NCI-H524 treated with DMSO at 0.1 percent for 48 hours (cell line): ENCODE measurements around the gene ELOB.
A peak's percentile ranks its signal among the peaks of the same experiment; 100 is the strongest.

ENCODE experiments used
- DNase-seq: peaks from one replicate; lab custom pipeline; 2025; lab: John Stamatoyannopoulos, UW

Gene ELOB

DNA sequence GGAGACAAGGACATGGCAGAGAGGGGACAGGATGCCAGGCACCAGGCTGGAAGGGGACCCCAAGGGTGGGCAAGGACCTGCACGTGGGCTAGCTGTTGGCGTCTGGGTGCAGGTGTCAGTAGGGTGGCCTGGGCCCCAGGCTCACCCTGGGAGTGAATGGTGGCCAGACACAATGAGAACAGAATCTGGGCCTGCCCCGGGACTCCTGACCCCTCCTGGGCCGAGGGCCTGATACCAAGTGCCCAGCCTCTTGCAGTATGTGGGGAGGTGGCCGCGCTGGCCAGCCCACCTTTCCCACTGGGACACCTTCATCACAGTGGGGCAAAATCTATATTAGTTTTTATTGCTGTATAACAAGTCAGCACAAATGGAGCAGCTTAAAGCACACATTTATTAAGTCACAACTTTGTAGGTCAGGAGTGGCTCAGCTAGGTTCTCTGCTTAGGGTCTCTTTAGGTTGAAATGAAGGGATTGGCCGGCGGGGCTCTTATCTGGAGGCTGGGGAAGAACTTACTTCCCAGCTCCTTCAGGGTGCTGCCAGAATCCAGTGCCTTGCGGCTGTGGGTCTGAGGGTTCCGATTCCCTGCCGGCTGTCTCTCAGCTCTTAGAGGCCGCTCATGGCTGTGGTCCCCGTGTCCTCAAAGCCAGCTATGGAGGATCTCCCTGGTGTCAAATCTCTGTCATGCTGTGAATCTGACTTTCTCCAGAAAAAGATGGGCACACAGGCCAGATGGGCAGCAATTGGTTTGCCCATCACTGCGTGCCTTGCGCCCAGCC is 6.7 kb upstream of the ELOB start:
- DNase-seq: no peak

DNA sequence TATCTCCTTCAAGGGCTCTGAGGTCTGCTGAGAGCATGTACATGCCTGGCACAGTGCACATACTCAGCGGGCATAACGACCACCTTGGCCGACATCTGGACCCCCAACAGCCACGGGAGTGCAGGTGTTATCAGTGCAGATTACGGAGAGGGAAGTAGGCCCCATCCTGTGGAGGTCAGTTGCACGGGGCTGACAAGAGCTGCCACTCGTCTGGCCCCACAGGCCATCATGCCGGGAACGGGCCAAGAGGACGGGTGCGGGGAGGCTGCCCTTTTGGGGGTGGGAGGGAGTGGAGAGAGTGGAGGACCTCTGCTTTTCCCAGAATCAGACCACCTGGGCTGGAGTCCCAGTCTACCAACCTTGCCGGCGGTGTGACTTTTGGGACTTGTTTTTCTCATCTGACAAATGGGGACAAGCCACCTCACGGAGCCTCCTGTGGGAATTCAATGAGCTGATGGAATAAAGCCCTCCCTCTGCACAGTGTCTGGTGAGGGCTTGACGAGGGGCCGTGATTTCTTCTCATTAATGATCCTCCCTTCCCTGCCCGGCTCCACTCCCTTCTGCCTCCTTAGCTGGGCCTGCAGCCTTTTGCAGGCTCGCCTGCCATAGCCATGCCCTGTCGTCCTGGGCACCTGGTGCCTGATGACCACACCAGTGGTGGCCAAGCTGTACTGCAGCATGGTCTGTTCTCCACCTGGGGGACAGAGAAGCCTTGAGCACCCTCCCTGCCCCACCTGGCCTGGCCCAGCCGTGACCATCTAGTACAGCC is 5.7 kb upstream of the ELOB start:
- no peak for DNase-seq

DNA sequence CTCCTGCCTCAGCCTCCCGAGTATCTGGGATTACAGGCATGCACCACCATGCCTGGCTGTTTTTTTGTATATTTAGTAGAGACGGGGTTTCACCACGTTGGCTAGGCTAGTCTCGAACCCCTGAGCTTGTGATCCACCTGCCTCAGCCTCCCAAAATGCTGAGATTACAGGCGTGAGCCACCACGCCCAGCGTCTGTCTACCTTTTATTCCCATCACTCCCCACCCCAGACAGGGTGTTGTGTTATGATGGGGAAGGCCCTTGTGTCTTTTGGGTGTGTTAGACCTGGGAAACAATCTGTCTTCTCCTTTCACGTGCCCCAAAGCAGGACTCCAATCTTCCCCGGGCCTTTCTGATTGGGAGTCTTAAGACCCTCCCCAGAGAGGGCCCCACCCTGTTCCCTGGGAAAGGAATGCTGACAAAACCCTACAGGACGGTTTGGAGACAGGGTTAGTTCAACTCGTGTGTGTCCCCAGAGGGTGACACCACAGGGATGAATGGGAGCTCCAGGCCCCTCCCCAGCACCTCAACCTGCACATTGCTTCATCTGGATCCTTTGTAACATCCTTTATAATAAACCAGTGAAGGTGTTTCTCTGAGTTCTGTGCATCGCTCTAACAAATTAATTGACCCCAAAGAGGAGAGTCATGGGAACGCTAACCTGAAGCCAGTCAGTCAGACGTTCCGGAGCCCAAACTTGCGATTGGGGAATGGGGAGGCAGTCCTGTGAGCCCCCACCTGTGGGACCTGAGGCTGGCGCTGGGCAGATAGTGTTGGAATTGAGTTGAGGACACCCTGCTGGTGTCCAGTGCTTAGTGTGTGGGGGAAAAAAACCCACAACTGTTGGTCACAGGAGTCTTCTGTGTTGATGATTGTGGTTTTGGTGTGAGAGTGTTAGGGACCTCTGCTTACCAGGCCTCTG is 3.2 kb upstream of the ELOB start:
- no peak for DNase-seq

DNA sequence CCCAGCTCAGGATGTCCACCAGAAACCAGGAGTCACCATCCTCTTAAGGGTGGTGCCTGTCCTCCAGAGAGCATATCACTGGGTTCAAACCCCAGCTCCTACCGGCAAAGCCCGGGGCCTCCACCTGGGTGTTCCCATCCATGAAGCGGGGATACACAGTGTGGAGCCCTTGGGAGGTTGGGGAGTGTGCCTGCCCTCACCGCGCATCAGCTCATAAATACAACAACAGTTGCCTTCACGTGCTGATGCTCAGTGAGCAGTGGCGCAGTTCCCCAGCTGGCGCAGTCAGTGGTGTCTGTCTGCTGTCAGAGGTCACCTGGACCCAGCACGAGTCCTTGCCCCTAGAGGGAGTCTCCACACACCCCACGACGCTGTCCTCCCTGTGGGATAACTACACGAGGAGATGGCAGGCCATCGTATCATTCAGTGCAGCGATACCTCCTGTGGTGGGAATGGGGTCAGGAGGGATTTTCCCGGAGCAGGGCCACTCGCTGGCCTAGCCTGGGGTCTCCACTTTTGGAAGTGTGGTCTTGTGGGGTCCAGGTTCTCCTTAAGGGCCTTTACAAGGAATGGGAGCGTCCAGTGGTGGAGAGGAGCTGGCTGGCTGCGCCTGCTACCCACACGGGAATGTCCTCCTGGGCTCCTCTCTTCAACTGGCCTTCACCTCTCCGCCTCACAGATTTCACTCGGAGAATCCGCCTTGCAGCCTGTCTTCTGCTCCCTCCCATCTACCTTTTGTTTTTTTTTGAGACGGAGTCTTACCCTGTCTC is 2.3 kb upstream of the ELOB start:
- DNase-seq: no peak

DNA sequence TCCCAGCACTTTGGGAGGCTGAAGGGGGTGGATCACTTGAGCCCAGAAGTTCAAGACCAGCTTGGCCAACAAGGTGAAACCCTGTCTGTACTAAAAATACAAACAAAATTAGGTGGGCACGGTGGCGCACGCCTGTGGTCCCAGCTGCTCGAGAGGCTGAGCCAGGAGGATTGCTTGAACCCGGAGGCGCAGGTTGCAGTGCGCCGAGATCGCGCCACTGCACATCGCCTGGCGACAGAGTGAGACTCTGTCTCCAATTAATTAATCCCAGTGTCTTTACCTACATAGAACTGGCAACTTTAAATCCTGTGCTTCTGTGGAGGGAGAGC is 1.5 kb upstream of the ELOB start:
- no peak for DNase-seq

DNA sequence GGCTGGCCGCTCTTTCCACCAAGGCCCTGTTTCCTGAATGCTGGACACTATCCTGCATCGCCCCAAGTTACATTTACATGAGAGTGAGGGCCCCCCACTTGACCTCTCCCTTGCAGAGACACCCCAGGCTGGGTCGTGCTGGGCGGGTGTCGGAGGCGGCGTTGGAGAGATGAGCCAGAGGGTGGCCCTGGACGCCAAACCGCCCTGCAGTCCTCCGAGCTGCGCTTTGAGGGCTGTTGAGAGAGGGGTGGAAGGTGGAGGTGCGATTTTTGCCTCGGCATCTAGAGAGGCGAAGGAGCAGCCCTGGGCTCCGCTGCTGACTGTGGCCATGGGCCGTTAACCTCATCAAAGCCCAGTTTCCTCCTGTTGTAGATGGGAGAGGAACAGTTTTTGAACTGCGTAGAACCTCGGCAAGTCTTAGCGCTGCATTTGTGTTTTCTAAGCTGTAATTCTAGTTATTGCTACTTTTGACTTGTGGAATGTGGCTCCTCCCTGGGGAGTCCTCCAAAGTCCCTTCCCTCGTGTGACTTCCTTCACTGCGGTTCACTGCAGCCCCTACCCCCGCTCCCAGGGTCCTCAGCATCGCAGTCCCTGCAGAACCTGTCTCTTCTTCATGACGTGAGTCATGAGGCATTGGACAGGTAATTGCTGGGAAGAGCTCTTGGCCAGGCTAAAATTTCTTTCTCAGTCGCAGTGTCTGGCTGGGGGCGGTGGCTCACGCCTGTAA is 986 bp upstream of the ELOB start:
- no peak for DNase-seq

DNA sequence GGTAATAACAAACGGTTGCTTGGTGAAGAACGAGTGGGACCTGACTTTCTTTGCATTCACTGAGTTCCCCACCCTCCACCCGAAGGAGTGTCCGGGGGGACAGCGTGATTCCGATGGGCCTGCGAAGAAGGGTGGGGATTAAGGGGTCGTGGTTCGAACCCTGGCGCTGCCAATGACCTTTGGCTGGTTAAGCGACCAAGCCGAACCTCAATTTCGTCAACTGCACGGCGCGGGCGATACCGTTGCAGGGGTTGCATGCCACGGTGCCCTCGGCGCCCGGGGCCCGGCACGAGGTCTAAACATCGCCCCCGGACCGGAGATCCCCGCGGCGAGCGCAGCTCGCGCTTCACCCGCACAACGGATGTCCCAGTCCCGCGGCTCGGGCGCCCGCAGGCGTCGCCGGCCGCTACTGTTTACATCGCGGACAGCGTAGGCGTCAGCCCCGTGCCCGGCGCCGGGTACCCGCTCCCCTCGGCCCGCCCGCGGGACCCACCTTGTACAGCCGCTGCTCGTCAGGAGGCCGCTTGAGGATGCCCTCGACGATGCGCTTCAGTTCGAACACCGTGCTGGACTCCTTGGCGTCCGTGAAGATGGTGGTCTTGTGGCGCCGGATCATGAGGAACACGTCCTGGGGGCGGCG is 460 bp downstream of the ELOB start:
- no peak for DNase-seq

DNA sequence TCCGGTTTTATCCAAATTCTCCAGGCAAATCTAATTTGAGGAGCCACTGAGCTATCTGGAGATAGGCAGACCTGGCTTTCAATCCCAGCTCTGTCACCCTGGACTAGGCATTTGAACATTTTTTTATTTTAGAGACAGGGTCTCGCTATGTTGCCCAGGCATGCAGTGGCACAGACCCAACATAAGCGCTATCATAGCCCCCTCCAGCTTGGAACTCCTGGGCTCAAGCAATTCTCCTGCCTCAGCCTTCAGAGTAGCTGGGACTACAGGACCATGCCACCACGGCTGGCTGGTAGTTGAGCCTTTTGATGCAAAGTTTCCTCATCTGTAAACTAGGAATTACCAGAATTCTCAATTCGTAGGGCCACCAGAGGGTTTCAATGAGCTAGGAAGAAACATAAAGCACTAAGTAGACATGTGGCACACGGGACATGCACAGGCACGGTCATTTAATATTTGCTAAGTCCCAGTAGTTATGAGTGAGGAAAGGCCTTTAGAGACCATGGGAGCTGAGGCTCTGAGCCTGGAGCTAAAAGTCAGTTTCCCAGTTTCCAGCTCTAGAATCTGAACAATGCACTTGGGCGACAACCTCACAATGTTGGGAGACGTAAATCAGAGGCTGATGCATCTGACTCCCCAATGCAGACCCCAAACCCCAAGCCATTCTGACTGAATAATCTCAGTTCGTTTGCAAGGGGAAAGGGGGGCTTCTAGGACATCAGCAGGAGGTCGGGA is 1.1 kb downstream of the ELOB start:
- DNase-seq: no peak

DNA sequence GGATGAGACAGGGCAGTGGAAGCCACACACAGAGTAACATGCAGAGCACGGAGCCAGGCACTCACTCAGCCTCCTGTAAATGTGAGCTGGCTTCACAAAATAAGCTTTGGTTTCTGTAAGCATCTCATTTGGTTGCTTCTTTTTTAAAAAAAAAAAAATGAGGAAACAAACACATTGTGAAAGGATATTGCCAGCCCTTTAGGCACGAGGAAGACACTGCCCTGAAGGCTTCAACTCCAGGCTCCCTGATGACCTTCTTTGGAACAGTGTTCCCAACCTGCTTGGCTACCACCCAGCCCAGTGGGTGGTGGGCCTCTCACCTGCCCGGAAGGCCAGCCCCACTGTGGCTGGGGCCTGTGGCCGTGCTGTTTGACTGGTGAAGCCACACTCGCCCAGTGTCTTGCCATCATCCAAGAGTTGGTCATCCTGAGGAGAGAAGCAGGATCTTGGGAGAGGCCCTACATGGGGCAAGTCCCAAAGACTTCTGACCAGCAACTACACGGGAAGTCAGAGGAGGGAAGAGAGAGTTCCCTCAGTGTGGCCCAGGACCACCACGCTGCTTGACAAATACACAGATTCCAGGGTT is 1.9 kb downstream of the ELOB start:
- DNase-seq: no peak

DNA sequence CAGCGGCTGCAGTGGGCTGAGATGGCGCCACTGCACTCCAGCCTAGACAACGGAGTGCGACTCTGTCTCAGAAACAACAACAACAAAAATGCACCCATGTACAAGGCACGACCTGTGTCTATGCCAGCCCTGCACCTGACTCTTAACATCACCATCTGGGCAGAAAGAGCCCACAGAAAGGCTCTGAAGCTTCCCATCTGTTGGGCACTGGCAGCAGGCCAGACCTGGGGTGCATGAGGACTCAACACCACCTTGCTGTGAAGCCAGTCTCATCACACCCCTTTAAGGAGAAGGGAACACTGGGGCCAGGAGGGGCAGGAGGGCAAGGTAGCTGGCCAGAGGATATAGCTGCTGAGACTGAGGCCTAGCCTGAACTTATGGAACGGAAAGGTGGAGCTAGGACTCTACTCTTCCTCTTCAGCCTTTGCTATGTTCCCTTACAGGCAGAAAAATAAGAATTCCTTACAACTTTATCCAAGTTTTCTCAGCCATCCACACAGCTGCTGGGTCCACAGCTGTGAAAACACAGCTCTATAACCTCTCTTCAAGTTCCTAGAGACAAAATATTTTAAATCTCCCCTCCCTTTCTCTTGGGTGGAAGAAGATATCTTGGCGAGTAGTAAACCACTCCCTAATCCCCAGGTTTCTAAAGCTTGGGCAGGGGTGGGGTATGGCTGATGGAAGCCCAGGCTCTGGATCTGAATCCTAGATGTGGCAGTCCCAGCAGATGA is 2.8 kb downstream of the ELOB start:
- peak; percentile 63 for DNase-seq

DNA sequence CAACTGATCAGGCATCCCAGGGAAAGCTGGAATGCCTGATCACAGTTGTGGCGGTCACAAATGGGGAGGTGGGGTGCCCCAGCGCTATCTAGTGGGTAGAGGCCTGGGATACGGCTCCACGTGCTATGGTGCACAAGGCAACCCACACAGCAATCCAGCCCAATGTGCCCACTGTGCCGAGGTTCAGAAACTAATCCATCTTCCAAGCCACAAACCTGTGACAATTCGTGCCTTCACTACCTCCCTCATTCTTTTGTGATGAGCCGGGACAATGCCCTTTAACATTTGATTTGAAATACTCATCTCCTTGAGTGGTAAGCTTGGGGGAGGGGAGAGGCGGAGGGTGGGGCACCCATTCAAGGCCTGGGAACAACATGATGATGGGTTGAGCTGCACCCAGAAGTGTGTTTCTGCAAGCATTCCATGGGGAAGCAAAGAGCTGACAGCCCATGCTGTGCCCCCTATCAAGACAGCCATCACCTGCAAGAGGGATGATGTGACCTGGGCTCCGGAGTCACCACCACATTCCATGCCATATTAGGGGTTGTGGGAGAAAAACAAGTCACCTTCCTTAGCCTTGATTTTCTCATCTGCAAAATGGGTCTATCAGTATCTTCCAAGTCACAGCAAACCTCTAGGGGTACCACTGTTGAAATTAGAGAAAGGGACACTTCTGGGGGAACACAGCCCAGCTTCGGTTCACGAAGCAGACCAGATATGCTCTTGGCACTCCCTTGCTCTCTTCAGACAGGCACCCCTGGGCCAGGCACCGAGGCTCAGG is 3.7 kb downstream of the ELOB start:
- no peak for DNase-seq

DNA sequence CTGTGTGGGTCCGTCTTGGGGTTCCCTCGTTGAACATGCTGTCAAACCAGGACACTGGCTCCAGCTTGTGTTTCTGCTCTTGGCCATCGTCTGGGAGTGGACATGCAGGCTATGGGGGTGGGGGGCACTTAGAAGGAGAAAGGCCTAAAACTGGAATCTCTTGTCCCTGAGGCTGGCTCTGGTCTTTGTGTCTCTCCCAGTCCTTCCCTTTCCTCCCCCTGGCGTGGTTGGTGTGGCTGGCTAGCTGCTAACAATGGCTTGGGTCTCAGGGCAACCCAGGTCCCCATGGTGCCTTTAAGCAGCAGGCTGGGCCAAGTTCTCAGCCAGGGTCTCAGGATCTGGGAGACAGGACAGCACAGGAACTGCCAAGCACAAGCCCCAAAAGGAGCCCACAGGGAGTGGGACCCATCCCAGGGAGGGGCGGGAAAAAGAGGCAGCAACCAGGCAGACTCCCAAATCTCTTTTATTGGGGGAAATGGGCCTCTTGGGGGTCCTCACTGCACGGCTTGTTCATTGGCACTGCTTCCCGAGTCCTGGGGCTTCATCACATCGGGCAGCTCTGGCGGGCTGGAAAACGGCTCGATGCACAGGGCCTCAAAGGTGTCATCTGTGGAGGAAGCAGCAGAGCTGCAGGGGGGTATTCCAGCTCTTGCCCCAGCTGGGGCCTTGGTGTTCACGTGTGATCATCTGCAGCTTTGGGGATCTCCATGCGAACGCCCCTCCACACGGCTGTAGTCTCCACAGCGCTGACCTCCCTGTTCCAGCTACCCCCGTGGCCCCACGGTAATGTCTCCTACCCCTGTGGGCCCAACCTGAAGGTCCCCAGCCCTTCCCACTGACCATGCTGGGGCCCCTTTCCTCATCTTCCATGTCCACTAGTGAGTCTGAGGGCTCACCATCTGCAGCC is 5.3 kb downstream of the ELOB start:
- DNase-seq: no peak

DNA sequence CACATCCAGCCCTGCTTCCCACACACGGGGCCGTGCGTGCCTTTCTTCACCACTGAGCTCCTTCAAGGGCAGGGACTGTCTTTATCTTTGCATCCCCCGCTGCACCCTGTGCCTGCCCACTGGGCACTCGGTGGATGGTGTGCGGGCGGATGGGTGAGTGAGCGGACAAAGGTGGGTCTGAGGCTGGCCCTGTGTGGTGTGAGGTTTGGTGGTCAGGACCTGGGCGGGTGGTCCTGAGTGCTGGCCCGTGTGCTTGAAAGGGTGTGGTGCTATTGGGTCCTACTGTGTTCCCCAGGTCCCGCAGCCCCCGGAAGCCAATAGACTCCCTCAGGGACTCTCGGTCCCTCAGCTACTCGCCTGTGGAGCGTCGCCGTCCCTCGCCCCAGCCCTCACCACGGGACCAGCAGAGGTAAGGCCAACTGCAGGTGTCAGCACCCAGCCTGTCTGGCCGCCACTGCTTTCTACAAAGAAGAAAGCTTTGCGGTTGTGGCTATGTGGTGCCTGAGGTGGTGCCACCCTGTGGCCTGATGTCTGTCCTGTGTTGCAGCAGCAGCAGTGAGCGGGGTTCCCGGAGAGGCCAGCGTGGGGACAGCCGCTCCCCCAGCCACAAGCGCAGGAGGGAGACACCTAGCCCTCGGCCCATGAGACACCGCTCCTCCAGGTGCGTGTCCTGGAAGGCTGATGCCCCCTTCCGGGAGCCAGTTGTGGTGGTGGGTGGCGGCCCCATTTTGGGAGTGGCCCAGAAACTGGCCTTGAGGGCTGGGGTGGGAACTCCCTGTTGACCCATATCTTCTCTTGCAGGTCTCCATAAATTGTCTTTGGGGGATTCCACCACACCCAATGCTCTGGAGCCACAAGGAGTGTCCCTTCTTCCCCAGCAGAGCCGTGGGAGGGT is 6.8 kb downstream of the ELOB start:
- no peak for DNase-seq

DNA sequence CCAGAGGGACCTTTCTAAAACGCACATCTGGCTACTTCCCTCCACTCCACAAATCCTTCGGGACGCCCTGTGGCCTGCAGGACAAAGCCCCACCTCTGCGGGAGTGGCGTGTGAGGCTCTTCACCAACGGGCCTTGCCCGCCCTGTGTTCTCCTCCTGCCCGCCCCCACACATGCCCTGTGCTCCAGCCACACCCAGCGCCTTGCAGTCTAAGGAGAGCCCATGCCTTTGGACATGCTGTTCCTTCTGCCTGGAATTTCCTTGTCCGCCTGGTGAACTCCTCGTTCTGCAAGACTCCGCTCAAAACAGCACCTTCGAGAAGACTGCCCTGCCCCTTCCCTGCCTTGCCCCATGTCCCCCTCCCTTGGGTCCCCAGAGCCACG is 7.4 kb downstream of the ELOB start:
- no peak for DNase-seq

DNA sequence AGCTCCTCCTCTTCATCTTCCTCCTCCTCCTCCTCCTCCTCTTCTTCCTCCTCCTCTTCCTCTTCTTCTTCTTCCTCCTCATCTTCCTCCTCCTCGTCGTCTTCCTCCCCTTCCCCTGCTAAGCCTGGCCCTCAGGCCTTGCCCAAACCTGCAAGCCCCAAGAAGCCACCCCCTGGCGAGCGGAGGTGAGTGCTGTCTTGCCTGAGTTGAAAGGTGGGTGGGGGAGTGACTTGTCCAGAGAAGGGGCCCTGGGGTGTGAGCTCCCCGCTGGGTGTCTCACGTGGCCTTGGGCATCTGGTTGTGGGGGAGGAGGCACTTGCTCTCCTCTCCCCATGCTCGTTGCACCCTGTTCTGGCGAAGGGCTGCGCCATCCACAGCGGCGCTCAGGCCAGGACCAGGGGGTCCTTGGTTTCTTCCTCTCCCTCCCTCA is 8.0 kb downstream of the ELOB start:
- no peak for DNase-seq
